ENCODE measurements around the gene KIF26B. TPM values are rescaled to one million over a fixed set of nuclear protein-coding genes. Genes with fewer than 3 reads are reported as not detected.
"Not testable (repeated sequence)": the region's sequence is repeated elsewhere in the genome, so short reads cannot be mapped to it uniquely, and the experiment has no call there.

KIF26B gene
- polyA plus RNA-seq, 3 donors, result 29.8 to 33.7 (median 30.3) TPM

DNA sequence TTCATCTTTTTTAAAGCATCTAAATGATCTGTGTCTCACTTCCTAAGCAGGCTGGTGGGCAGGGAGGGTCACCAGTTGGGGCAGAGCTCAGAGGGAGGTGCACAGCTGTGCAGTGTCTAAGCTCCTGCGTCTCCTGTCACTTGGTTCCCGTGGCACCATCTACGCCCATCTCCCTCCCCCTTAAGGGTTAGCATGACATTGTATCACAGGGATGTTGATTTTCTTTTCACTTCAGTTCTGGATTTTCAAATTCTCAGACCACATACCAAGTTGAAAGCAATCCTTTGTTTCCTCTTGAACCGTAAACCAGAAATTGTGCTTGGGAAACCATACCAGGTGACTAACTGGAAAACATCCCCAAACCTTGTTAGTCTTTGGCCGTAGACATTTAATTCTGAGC lies 187.0 kb downstream of the KIF26B start:
- no peak for DNase-seq (ENCODE audit: low read depth in 3 of 3, low spot score in 2 of 3)

- DNase-seq (ENCODE audit: low read depth in 3 of 3, low spot score in 2 of 3), result no peak
Observed at GRCh38 chr1:245345191-245345884, 190.6 kb downstream of the KIF26B start.

DNA sequence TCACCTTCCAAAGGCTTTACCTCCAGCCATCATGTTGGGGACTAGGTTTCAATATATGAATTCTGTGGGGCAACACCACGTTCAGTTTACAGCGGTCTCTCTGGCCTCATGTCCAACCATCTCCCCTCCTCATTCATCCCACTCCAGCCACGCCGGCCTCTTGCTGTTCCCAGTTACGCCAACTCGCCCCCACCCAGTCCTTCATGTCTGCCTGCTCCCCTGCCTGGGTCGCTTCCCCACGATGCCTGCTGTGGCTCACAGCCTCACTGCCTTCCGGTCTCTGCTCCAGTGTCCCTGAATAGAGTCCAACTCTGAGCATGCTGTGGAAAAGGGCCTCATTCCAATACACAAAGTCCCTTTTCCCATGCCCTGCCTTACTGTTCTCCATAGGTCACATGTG lies 193.8 kb downstream of the KIF26B start:
- no peak for DNase-seq (ENCODE audit: low read depth in 3 of 3, low spot score in 2 of 3)

- DNase-seq (ENCODE audit: low read depth in 3 of 3, low spot score in 2 of 3), result no peak
Observed at GRCh38 chr1:245353411-245353810, 198.6 kb downstream of the KIF26B start.

- DNase-seq (ENCODE audit: low read depth in 3 of 3, low spot score in 2 of 3), result no peak
Observed at GRCh38 chr1:245353915-245354775, 199.4 kb downstream of the KIF26B start.

GRCh38 chr1:245355851-245356630 lies 201.3 kb downstream of the KIF26B start:
- not testable (repeated sequence) for DNase-seq (ENCODE audit: low read depth in 3 of 3, low spot score in 2 of 3)

- no peak for DNase-seq (ENCODE audit: low read depth in 3 of 3, low spot score in 2 of 3)
Observed at GRCh38 chr1:245356891-245357585, 202.3 kb downstream of the KIF26B start.

GRCh38 chr1:245359101-245359680 lies 204.4 kb downstream of the KIF26B start:
- DNase-seq (ENCODE audit: low read depth in 3 of 3, low spot score in 2 of 3), result not testable (repeated sequence)

DNA sequence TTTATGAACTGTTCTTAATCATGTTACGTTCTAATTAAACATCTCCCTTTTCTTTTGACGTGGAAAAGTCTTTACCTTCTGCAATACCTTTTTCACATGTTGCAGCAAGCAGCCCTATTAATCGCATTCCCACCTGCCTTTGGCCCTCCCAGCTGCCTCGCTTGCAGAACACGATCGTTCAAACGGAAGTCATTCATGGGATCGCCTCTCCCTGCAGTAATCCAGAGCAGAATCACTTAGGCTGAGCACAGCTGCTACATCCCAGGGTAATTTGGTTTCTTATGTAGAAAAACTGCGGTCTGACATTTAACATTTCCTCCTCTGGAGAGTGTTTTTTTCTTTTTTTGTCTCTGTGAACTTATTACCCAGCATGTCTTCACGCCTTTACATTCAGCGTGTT lies 206.3 kb downstream of the KIF26B start:
- DNase-seq (ENCODE audit: low read depth in 3 of 3, low spot score in 2 of 3), result no peak

- no peak for DNase-seq (ENCODE audit: low read depth in 3 of 3, low spot score in 2 of 3)
Observed at GRCh38 chr1:245361951-245362350, 207.2 kb downstream of the KIF26B start.

GRCh38 chr1:245363461-245364200 lies 208.8 kb downstream of the KIF26B start:
- no peak for DNase-seq (ENCODE audit: low read depth in 3 of 3, low spot score in 2 of 3)

DNA sequence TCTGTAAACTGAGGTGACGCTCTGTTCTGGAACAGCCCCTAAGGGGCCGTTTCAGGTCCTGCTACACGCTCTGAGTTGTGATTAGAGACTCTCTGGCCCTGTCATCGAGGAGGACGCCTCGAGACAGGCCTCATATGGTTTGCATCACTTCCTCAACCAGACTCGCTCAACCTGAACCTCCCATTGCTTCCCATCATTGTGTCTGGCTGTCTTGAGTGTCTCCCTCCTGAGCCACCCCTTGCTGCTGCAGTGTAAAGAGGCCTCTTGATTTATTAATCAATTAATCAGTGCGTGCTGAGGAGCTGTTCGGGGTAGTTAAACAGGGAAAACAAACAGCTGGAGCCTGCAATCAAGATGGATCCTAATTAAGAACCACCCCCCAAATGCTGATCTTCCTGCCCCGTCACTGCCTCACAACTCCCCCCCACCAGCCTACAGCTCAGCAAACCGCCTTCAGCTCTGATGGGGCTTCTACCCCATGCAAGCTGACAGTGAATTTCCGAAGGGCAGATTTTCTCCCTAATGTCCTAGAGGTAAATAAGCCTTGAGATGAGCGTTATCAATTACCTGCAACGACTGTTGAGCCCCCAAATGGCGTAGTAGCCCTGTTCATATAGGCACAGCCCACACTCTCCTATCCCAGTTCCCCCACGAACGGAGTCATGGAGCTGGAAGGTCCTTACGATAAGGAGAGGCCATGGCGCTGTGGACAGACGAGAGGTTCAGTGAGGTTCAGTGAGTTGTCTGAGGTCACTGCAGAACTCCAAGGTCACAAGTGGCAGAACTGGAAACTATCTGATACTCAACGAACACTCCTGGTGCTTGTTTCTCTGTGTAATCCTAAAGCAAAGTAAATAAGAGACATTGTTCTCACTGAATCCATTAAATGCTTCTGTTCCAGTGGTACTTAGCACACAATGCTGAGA lies 210.6 kb downstream of the KIF26B start:
- DNase-seq (ENCODE audit: low read depth in 3 of 3, low spot score in 2 of 3), result peak; percentile 73 to 81 (median 75)

DNA sequence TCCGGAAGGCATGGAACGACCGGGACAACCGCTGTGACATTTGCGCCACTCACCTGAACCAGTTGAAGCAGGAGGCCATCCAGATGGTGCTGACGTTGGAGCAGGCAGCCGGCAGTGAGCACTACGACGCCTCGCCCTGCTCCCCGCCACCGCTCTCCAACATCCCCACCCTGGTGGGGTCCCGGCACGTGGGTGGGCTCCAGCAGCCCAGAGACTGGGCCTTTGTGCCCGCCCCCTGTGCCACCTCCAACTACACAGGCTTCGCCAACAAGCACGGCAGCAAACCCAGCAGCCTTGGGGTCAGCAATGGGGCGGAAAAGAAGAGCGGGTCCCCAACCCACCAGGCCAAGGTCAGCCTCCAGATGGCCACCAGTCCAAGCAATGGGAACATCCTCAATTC lies 212.1 kb downstream of the KIF26B start:
- no peak for DNase-seq (ENCODE audit: low read depth in 3 of 3, low spot score in 2 of 3)

DNA sequence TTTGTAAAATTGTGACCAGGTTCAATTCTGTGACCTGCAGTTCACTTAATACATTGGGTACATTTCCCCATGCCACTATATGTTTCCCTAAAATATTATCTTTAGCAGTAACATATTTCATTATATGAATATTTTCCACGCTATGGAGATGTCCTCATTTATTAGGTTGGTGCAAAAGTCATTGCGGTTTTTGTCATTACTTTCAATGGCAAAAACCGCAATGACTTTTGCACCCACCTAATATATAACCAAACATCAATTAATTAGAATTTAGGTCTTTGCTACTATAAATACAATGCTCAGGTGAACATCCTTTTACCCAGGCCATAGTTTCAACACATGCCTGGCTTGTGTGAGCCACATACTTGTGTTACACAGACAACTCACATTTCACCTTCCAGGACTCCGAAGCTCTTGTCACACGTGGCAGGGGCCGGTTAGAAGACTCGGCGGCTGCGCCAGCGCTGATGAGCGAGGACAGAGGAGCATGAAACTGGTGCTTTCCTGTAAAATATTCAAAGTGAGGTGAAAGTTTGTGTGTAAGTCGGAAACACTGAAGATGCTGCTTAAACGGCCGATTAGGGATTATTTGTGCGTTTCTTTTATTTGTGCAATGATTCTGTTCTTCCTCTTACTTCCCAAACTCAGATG lies 215.5 kb downstream of the KIF26B start:
- DNase-seq (ENCODE audit: low read depth in 3 of 3, low spot score in 2 of 3), result no peak

DNA sequence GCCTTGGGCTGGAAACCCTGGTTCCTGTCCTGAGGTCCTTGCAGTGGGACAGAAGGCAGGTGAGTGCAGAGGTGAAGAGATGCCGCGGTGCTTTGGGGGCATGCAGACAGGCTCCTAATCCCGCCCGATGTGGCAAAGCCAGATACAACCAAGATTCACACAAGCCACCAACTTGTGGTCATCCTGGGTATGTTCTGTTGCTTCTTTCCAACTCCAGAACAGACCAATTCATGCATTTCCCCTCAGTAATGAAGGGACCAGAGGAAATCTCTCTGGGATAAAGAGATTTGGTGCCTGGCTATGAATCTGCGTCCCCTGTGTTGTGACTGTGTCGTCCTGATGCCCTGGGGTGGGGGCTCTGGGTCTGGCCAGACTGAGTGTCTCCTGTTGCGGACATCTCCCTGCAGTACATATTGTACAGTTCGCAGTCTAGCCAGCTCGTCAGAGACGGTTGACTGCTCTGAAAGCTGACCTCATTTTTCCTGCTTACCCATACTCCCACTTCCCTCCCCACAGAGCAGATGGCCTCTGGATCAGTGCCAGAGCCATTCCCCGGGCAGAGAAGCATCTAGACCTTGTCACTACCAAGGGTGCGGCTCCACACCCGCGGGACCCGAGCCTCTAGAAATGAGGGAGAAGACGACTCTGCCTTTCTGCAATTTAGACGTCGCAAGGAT lies 216.3 kb downstream of the KIF26B start:
- DNase-seq (ENCODE audit: low read depth in 3 of 3, low spot score in 2 of 3), result peak in 2 of 3 donors; percentile 66 to 67

DNA sequence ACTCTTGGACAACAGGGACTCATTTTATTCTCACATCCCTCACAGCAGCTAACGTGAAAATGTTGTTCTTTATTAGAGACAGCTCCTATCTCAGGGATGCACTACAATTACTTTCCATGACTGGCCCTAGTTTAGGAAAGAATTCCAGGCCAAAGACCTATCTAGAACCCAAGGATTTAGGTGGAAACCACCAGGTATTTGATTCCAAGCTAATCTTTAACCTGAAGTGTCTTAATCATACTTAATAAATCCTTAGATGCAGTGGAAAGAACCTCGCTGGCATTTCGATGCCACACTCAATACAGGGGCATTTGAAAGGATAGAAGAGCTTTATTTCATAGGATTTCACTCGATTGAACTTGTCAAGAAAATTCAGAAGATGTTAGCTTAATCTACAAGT lies 218.3 kb downstream of the KIF26B start:
- DNase-seq (ENCODE audit: low read depth in 3 of 3, low spot score in 2 of 3), result no peak

DNA sequence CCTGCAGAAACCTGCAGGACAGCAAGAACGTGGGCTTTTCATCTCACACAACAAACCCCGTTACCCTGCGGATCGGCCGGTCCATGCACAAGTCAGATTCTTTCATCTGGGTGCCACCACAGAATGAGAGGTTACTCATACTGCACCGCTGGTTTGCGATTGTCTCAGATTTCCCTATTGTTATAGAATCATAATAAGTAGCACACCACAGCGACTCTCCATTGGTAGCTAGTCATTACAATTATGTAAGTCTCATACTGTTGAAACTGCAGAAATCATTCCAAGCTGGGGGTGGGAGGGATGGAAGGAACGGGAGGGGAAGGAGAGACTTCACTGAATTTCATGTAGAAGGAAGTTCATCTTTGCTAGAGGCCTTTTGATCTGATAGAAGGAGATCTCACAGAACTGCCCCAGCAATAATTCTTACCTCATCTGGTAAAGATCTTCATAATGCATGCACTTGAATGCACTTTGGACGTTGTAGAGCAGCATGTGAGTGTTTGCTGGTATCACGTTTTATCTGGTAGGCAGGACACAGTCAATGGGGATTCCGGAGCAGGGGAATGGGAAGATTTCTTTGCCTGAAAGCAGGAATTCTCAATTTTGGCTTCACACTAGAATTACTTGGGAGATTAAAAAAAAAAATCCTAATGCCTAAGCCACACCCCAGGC lies 221.1 kb downstream of the KIF26B start:
- no peak for DNase-seq (ENCODE audit: low read depth in 3 of 3, low spot score in 2 of 3)
